ENCODE data around the gene SNTG2.

Gene SNTG2

DNA sequence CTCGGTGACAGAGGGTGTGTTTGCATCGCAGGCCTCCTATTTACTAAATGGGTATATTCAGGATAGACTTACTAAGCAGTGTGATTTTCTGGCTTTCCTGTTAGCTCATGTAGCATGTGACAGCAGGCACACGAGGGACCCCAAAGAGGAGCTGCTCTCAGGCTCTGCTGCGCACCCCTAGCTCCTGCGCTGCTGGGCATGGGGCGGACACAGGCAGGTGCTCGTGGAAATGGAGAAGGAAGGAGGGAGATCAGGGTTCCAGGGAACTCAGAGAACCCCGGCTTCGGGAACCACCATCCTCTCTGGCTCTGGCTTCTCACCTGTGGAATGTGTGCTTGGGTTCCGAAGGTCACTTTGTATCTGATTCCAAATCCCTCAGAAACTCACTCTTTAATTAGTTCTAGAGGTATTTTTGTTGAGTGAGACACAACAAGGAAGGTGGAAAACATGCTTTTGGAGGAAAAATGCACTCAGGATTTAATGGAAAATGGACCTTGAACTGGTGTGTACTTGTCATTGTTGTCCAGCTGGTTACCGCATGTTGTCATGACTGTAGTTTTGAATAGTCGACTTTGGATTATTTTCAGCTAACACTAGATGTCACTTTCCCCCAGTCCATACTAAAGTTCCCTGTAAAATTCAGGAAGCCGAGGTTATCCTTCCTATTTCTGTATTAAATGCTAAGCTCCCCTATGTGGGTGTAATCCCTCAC, 3.5 kb downstream of the SNTG2 start:
- DNase-seq (ENCODE audit: low spot score): no peak

DNA sequence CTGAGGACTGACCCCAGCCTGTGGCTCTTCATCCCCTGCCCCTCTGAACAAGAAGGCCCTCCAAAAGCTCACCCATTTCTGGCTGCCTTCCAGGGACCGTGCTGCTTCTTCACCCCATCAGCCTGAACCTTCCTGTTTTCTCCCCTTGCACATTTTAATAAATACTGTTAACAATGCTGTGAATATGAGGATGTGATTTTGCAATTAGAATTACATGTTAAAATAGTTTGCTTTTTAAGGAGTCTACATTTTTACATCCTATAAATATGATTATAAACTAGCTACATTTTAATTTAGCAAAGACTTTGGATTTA, 4.0 kb downstream of the SNTG2 start:
- no peak for DNase-seq (ENCODE audit: low spot score)

DNA sequence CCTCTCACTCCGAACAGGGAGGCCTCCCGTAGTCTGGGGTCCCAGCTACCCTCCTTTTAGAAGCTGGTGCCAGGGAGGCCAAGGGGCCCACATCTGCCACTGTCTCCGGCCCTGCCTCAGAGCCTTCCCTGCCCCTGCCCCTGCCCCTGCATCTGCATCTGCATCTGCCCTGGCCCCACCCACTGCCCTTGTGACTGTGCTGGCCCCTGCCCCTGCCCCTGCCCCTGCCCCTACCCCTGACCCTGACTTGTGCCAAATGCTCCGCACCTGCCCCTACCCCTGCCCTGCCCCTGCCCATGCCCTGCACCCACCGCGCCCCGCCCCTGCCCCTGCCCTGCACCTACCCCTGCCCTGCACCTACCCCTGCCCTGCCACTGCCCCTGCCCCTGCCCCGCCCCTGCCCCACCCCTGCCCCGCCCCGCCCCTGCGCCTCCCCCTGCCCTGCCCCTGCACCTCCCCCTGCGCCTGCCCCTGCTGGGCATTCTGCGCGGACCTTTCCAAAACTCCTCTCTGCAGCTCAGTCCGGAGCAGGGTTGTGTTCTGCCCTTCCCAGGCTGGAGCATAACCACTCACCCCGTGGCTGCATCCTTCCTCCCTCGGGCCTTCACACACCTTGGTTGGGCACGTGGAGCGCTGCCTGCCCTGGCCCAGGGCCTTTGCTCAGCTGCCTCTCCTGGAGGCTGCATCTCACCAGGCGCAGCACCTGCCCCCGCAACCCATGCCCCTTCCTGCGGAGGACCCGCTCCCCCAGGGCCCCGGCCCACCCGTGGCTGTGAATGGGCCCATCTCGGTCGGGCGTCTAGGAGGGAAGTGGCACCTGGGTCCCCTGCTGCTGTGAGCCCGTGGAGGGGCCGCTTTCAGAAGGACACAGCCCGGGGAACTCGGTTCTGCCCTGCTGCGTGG, 5.4 kb downstream of the SNTG2 start:
- DNase-seq (ENCODE audit: low spot score): no peak

DNA sequence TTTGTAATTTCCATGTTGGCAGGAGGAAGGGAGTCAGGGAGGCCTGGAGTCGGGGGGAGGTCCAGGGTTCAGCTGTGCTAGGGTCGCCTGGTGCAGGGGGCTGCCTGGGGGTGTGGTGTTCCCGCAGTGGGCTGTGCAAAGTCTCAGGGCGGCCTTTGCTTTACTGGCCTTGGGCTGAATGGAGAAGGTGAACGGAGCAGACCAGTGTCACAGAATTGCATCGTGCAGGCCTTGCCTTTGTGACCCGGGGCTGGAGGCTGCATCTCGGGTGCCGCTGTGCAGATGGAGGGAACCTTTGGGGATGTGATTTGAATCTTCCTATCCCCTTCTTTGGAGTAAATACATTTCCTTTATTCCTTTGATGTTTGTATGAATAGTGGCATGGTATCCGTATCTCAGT, 8.8 kb downstream of the SNTG2 start:
- DNase-seq (ENCODE audit: low spot score): no peak

DNA sequence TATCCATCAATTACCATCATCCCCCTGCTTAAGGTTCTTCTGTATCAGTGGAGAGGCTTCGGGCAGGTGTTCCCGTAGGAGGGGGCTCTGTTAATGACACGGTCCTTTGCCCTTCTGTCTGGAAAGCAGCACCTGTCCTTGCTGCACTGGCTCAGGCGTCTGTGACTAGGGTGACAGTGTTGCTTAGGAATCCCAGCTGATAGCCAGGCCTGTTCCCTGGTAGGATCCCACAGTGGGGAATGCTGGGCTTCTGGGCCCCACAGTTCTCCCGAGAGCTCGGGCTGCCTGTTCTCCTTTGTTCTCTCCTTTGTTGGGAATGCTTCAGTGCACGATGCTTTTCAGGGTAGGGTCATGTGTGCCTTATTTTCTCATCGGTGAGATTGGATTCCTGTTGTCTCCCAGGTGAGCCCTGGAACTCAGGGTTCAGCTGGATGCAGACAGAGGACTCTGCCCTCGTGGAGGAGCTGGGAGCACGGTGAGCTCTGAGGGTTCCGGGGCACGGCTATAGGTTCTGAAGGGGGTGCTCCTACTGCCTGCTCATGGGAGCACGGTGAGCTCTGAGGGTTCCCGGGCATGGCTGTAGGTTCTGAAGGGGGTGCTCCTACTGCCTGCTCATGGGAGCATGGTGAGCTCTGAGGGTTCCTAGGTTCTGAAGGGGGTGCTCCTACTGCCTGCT, 9.6 kb downstream of the SNTG2 start:
- no peak for DNase-seq (ENCODE audit: low spot score)

DNA sequence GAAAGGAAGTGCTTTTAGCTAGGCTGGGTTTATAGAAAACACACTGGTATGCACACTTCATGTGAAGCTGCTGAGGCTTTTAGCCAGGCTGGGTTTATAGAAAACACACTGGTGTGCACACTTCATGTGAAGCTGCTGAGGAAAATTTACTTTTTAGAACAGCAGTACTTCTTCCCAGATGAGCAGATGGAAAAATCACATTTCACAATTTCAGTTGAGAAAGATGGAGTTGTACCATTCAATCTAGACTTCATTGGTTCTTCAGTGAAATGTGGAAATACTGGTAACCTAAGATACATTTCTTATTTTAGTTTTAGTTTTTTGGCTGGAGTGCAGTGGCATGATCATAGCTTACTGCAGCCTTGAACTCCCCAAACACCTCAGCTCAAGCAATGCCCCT, 11.1 kb downstream of the SNTG2 start:
- DNase-seq (ENCODE audit: low spot score): no peak

DNA sequence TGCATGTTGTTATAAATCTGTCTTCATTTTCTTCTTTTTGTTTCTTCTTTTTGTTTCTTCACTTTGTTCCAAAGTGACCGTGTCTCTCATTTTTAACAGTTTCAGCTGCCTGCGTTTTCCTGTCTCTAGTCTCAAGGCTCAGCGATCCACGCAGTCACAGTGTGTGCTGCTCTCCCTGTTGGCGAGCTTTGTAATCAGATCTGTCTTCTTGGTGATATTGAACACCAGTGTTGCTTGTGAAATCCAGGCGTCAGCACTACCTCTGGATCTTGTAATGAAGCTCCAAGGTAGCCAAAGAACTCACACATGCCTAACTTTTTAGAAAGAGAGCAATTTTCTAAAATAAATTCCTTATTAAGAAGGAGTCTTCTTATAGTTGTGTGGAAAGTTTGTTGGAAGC, 13.2 kb downstream of the SNTG2 start:
- DNase-seq (ENCODE audit: low spot score): no peak

GRCh38 chr2:964562-964961, 13.9 kb downstream of the SNTG2 start:
- no peak for DNase-seq (ENCODE audit: low spot score)

DNA sequence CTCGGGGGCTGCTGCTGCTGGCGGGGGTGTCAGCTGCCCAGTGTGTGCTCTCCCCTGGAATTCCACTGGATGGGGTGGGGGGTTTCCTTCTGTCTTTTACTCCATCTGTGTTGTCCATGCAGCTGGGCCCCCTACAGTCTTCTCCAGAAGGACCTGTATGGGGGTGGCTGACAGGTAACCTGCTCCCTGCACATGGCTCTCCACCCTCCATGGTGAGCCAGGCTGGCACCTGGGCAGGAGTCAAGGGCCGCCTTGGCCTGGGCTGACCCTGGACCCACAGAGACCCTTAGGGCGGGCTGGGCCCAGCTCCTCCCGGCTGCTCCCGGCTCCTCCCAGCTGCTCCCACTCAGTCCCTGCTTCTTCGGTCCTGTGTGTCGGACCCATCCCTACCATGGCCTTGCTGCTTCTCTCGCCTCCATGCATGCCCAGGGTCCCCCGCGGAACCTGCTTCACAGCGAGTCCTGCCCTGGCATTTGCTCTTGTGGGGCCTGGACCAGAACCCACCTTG, 15.0 kb downstream of the SNTG2 start:
- DNase-seq (ENCODE audit: low spot score): no peak

DNA sequence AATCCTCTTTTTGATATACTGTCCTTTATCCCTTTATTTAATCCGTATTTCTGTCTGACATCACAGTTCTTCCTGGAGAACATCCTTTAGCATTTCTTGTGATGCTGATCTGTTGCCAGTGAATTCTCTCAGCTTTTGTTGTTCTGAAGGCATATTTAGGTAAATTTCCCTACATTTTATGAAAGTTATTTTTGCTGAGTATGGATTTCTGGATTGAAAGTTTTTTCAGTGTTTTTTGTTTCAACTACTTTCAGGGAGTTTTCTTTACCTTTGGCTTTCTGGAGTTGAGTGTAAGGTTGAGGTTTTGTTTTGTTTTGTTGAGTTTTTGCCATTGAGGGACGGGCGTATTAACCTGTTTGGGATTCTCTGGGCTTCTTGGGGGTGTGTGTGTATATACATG, 22.5 kb downstream of the SNTG2 start:
- DNase-seq (ENCODE audit: low spot score): no peak

GRCh38 chr2:974054-974453, 23.4 kb downstream of the SNTG2 start:
- DNase-seq (ENCODE audit: low spot score): no peak

DNA sequence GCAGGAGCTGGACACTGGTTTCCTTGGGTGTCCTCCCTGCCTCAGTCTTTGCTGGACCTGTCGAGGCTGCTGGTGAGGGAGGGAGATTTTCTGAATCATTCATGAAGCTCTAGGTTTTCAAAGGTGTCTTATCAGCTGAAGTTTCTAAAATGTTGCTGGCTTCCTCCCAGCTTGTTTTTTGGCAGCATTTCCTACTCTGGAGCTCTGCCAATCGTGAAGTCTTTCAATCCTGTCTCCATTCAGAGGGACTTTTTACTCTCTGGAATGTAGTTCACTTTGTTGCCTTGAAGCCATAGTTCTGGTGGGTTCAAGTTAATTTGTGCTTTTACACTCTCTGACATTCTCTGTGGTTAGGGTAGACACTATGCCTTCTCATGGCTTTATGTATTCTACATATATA, 23.9 kb downstream of the SNTG2 start:
- no peak for DNase-seq (ENCODE audit: low spot score)

GRCh38 chr2:975095-975494, 24.4 kb downstream of the SNTG2 start:
- no peak for DNase-seq (ENCODE audit: low spot score)

GRCh38 chr2:979069-979928, 28.6 kb downstream of the SNTG2 start:
- DNase-seq (ENCODE audit: low spot score): no peak

DNA sequence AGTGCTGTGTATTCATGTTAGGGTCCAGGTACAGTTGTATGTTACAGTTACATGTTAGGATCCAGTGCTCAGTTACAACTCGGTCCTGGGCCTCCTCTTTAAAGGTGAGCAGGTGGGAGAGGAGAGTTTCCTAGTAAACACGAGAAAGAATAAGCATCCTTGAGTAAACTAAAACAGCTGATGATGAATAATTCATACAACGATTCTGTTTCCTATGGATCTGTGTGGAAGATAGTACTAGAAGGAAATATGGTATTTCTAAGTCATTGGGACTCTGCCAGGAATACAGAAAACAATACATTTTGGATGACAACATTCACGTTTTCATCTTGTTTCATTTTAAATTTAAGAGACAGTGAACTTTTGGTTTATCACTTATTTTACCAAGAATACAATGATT, 29.5 kb downstream of the SNTG2 start:
- no peak for DNase-seq (ENCODE audit: low spot score)

DNA sequence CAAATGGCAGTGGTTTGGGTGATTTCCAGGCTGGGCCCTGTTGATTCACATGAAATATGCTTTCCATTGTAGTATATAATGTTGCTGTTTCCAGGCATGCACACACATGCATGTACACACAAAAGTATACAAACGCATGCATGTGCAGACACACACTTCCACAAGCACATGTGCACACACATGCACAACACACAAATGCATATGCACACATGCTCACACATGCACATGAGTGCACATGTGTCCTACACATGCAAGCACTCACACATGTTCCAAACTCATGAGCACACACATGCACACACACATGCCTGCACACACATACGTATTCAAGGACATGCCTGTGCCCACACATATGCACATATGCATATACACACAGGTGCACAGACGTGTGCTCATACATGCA, 30.6 kb downstream of the SNTG2 start:
- no peak for DNase-seq (ENCODE audit: low spot score)

DNA sequence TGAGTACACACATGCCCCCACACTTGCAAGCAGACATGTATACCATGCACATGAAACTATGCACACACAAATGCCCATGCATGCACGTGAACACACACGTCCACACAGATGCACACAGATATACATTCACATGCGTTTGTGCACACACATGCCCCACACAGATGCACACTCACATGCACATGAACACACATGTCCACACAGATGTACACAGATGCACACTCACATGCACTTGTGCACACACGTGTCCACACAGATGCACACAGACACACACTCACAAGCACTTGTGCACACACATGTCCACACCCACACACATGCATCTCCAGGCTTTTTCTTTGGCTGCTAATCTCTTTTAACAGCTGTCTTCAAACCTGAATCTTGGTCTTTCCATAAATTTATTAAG, 31.1 kb downstream of the SNTG2 start:
- DNase-seq (ENCODE audit: low spot score): no peak

- DNase-seq (ENCODE audit: low spot score): no peak
Observed at GRCh38 chr2:985317-985898, 34.8 kb downstream of the SNTG2 start.

DNA sequence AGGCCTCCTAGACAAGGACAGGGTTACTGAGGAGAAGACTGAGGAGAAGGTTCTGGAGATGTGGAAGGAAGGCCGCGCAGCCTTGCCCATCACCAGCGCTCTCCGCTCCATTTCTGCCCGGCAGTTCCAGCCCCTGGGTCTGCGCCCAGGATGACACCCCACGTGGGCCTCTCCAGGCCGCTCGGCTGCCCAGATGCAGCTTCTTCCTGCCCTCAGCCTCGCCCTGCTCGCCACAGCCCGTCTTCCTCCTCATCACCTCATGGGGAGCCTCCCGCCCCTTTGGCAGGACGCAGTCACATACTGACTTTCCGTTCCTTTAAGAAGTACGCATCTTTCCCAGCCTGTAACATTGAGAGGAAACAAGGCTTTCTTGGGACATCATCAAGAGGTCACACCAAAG, 37.1 kb downstream of the SNTG2 start:
- no peak for DNase-seq (ENCODE audit: low spot score)

GRCh38 chr2:989781-990467, 39.3 kb downstream of the SNTG2 start:
- DNase-seq (ENCODE audit: low spot score): no peak

DNA sequence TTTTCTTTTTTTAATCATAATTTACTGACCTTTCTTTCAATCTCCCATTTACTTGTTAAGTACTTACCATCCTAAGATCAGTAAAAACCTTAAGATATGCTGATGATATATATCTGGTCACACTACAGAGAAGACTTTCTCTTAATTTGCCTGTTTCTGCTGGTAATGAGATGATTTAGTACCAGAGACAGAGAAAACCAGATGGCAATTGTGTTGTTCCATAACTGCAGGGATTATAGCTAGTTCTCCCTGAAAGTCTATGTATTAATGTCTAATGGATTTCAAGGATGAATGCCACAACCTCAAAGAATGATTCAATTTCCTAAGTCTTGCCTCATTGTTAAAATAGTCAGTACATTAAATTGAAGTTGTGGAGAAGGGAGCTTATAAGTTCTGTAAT, 40.3 kb downstream of the SNTG2 start:
- no peak for DNase-seq (ENCODE audit: low spot score)
